NCI-H2227 (cell line): Measurements from ENCODE around the gene MUC2.
"Not testable (repeated sequence)": the region's sequence is repeated elsewhere in the genome, so short reads cannot be mapped to it uniquely, and the experiment has no call there.

Source experiments
- DNase-seq: peaks from one replicate; lab custom pipeline; 2025; ENCODE audit not compliant: unreplicated experiment; lab: John Stamatoyannopoulos, UW

MUC2 gene

DNA sequence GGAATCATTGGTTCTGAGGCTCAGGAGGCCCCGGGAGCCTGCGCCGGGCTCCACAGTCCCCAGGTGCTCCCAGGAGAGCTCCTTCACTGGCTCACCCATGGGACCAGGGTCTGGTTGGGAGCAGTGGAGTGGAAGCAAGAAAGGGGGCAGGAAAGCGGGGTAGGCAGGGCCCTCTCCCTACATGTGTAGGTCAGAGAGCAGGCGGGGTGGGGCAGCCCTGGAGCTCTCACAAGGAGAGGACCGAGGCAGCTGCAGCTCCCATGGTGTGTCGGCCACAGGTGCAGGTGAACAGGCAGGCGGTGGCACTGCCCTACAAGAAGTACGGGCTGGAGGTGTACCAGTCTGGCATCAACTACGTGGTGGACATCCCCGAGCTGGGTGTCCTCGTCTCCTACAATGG, 28.3 kb downstream of the MUC2 start:
- DNase-seq, result no peak

DNA sequence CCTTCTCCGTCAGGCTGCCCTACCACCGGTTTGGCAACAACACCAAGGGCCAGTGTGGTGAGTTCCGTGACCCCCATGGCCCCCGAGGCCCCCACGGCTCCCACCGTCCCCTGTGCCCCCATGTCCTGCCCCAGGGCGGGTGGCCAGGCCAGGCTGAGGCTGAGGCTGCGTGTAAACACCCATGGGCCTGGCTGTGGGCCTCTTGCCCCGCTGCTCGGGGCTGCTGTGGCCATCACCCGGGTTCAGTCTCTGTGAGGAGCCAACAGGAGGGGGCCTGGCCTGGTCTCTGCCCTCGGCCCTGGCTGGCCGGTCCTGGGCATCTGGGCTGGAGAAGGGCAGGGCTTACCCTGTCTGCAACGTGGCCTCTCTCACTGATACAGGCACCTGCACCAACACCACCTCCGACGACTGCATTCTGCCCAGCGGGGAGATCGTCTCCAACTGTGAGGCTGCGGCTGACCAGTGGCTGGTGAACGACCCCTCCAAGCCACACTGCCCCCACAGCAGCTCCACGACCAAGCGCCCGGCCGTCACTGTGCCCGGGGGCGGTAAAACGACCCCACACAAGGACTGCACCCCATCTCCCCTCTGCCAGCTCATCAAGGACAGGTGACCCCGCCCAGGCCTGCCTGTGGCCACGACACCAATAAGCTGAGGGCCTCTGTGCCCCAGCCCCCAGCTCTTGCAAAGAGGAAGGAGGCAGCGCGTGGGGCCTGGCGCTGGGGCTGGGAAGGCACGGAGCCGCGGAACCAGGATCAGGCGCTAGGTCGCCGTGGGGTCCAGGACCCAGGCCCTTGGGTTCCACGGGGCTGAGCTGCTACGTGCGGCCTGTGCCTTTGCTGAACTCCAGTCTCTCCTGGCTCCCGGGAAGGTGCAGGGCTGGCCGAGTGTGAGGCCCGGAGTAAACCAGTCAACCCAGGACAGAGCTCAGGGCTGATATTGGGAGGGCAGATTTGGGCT, 29.0 kb downstream of the MUC2 start:
- DNase-seq, result no peak

- DNase-seq, result no peak
These were observed 29.9 kb downstream of the MUC2 start for GRCh38 chr11:1104411-1105182.

GRCh38 chr11:1105183-1105565, 30.5 kb downstream of the MUC2 start:
- DNase-seq, result no peak

DNA sequence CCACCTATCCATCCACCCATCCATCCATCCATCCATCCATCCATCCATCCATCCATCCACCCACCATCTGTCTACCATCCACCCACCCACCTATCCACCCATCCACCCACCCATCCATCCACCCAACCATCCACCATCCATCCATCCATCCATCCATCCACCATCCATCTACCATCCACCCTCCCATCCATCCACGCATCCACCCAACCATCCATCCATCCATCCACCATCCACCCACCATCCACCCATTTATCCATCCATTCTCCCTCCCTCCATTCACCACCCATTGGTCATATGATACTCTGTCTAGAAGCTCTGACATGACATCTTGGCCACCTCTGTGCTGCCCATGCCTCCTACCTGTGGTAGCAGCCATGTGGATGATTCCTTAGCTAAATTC, 31.7 kb downstream of the MUC2 start:
- no peak for DNase-seq

- no peak for DNase-seq
These were observed 32.9 kb downstream of the MUC2 start for GRCh38 chr11:1107316-1108245.

DNA sequence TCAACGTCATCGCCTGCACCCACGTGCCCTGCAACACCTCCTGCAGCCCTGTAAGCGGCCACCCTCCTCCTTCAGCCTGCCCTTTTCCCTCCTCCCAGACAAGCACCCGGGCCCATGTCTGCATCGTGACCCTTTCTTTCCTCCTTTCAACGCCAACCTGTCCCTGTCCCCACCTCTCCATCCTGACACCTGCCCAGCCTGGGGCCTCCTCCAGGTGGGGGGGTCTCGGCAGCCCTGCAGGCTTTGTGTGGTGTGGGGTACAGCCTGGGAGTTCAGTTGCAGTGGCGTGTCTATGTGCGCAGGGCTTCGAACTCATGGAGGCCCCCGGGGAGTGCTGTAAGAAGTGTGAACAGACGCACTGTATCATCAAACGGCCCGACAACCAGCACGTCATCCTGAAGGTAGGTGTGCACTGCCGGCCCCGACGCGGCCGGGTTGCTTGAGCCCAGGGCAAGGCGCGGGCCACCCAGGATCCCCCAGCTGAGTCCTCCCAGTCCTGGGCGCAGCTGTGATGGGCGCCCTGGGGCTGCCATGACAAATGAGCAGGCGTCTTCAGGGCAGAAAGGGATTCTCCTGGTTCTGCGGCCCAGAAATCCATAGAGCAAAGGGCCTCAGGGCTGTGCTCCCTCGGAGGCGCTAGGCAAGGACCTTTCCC, 33.7 kb downstream of the MUC2 start:
- DNase-seq, result no peak

DNA sequence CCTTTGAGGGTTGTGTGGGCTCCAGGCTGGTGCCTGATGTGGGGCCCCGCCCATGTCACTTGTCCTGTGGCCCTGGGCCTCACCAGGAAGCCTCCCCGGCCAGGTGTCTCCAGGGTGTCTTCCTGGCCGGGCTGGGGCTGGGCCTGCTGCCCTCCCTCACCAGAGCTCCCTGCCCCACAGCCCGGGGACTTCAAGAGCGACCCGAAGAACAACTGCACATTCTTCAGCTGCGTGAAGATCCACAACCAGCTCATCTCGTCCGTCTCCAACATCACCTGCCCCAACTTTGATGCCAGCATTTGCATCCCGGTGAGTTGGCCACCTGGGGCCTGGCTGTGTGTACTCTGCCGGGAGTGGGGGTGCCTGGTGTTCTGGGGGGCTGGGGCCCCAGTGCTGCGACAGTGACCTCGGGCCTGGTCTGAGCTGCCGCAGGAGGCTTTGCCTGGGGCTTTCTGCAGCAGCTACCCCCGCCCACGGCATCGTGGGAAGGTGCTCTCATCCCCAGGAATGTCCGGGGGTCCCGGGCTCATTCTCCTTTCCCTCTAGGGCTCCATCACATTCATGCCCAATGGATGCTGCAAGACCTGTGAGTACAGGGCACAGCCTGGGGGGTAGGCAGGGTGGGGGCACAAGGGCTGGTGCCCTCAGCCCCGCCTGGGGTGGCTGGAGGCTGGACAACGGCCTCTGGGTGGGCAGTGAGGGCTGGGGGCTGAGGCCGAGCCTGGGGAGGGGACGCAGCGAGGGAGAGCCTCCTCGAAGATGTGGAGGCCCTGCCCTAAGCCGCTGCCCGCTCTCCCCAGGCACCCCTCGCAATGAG, 34.6 kb downstream of the MUC2 start:
- DNase-seq, result no peak

GRCh38 chr11:1109918-1110705, 35.4 kb downstream of the MUC2 start:
- no peak for DNase-seq

DNA sequence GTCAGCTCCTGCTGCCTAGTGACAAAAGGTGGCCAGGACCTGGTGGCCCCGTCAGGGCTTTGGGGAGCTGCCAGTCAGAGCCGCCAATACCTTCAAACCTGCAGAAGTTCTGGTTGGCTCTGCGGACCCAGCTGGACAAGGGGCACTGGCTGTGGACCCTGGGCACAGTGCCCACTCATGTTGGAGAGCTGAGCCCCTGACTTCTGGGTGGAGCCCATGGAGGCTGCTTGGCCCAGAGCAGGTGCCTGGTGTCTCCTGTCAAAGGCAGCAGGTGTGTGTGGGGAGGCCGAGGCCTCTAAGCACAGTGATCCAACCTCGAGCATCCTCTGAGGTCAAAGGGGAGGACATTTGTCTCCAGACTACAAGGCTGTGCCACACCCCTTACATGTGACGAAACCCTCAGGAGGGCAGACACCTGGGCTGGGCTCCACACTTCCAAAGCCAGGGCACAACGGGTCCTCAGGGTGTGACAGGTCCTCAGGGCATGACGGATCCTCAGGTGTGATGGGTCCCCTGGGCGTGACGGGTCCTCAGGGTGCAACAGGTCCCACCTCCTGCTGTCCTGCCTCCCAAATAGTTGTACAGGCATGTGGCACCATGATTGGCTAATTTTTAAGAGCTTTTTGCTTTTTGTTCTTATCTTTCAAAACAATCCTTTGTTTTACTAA, 37.0 kb downstream of the MUC2 start:
- no peak for DNase-seq

DNA sequence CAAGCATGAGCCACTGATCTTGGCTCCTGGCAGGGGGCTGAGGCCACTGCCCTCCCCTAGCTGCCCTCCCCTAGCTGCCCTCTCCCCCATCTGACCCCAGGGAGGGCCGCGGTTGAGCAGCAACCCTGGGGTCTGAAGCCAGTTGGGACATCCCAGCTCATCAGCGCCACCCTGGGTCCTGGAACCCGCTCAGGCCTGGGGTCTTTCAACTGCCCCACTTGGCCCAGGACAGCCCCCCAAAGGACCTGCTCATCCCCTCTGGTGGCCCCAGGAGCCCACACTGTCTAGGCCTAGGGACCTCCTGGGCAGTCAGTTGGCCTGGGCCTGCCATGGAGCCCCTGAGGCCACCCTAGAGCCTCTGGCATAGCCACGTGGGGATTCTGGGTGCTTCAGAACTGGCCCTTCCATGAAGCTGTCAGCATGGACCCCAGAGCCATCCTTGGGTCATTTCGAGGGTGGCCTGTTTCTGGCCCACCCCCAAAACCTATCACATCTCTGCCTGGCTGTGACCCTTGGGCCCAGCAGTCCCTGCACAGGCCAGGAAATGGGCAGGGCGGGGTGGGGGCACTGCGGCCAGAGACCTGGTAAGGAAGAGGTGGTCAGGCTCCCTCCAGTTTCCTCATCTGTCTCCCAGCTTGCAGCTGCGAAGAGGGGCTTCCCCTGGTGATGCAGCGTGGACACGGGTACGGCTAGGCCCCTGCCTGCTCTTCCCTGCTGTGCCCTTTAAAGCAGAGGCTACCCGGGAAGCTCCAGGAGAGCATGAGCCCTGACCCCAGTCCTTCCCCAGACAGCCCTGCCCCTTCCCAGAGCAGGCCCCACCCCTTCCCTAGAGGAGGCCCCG, 37.9 kb downstream of the MUC2 start:
- DNase-seq, result no peak

- no peak for DNase-seq
These were observed 38.9 kb downstream of the MUC2 start for GRCh38 chr11:1113405-1114201.

DNA sequence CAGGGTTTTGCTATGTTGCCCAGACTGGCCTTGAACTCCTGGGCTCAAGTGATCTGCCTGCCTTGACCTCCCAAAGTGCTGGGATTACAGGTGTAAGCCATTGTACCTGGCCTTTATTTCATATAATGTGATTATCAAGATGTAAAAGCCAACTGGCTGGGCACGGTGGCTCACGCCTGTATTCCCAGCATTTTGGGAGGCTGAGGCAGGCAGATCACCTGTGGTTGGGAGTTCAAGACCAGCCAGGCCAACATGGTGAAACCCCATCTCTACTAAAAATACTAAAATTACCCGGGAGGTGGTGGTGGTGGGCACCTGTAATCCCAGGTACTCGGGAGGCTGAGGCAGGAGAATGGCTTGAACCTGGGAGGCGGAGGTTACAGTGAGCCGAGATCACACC, 40.6 kb downstream of the MUC2 start:
- DNase-seq, result not testable (repeated sequence)

DNA sequence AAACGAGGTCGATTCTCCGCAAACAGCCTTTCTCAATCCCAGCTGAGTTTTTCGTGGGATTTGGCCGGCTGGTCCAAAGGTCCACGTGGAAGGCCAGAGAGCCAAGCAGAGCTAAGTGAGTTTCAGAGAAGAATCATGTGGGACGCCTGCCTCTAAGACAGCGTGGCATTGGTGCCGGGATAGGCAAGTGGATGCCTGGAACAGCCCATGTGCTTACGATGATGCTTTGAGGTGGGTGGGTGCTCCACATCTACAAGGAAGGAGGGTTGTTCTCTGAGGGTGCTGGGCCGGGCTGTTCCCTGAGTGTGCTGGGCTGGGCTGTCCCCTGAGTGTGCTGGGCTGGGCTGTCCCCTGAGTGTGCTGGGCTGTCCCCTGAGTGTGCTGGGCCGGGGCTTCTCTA, 41.4 kb downstream of the MUC2 start:
- DNase-seq, result no peak

DNA sequence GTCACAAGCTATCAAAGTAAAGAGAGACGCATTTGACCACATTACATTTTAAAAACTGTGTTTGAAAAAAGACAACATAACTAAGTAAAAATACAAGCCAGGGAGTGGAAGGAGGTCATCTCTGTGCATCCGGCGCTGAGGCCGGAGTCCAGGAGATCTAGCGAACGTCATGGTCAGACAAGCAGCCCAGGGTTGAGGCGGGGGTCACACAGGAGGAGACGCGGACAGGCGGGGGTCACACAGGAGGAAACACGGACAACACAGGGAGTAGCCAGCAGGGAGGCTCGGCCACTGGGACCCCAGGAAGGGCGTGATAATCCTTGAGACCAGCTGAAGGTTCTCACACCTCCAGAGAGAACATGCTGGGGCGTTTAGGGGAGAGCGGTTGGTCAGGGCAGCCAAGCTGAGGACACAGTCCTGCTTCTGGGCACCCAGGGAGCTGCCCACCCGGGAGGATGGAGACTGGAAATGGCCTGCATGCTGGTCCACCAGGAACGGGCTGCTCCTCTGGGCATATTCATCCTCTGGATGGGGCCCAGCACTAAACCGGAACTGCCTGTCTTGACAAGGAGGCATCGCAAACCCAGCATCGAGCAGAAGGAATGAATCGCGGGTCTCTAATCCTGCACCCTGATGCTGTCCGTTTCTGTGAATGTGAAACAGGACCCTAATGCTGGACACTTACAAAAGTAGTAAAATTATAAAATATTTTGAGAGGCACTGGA, 42.2 kb downstream of the MUC2 start:
- no peak for DNase-seq

DNA sequence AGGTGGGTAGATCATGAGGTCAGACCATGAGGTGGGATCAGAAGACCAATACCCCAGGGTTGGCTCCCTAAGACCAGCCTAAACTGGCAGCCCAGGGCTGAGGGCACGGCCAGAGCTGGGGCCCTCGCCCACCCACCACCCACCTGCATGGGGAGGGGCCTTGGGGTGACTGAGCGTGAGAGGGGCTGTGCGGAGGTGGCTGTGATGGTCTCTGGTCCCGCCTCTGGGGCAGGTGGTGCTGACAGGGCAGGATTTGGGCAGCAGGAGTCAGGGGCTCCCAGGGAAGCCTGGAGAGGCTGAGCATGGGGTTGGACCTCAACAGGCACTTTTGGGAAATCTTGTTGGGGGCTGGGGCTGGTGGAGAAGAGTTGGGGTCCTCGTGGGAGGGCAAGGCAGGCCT, 43.3 kb downstream of the MUC2 start:
- DNase-seq, result no peak
